ENCODE data around the gene SLC17A9. TPM values are rescaled to one million over a fixed set of nuclear protein-coding genes. Genes with fewer than 3 reads are reported as not detected.

Gene SLC17A9
- total RNA-seq, 1 experiment from 2014 or later: 0.28 TPM

- CTCF ChIA-PET: no interaction called here
- DNase-seq (ENCODE audit: low read depth, low spot score): no peak
- in situ Hi-C loops (cut with HindIII; ENCODE audit: low pct_unique_long_range_greater_than_20kb, low sequenced_read_pairs): no loop called here
- Histone ChIP-seq H3K4me1 (ENCODE audit: control insufficient read depth, insufficient read depth, low read length) (peaks cover 6% of the 10 kb centered on the region), H3K27me3 (ENCODE audit: control insufficient read depth, insufficient read depth, low read length) (peaks cover 6% of the 10 kb centered on the region; the same call in 1 of the 2 replicates), H3K4me3 (ENCODE audit: low read depth in 2 of 2, low read length in 2 of 2) (no peak overlapping the region), H3K36me3 (ENCODE audit: control insufficient read depth, insufficient read depth, low read length) (no peaks in the 10 kb centered on the region), H3K27ac (ENCODE audit: low read length) (no peak overlapping the region), H3K9me3 (ENCODE audit: control insufficient read depth, insufficient read depth, low read depth, low read length) (no peaks in the 10 kb centered on the region)
- TF ChIP-seq SIN3A (IDR thresholded peaks at IDR 0.05; ENCODE audit: borderline replicate concordance, insufficient read depth, low read depth, low read length): no peak
- no peak for TF ChIP-seq POLR2AphosphoS5 (IDR thresholded peaks at IDR 0.05; ENCODE audit: low read depth, low read length)
- no peak for TF ChIP-seq REST (IDR thresholded peaks at IDR 0.05; ENCODE audit: insufficient read depth in 1 of 2, low read depth in 2 of 2, low read length in 1 of 2)
- TF ChIP-seq CTCF (IDR thresholded peaks at IDR 0.05): no peak
- no peak for TF ChIP-seq TCF7L2 (IDR thresholded peaks at IDR 0.05; ENCODE audit: low read depth, low read length)
- no peak for ATAC-seq
- POLR2A ChIA-PET: no interaction called here
- intact Hi-C loops (cut with micrococcal nuclease; ENCODE audit: unreplicated experiment): no loop called here
- no TSS peak for BruUV-seq (replicated peaks)
These were observed 54.8 kb downstream of the SLC17A9 start for GRCh38 chr20:63007360-63007645.

GRCh38 chr20:63007646-63008488 lies 55.4 kb downstream of the SLC17A9 start:
- DNase-seq (ENCODE audit: low read depth, low spot score) (no peak), ATAC-seq (no peak)
- in situ Hi-C loops (cut with HindIII; ENCODE audit: low pct_unique_long_range_greater_than_20kb, low sequenced_read_pairs) (no loop called here), intact Hi-C loops (cut with micrococcal nuclease; ENCODE audit: unreplicated experiment) (no loop called here)
- Histone ChIP-seq H3K27me3 (ENCODE audit: control insufficient read depth, insufficient read depth, low read length) (peaks cover 6% of the 10 kb centered on the region; the same call in 1 of the 2 replicates), H3K36me3 (ENCODE audit: control insufficient read depth, insufficient read depth, low read length) (no peaks in the 10 kb centered on the region), H3K27ac (ENCODE audit: low read length) (no peak overlapping the region), H3K9me3 (ENCODE audit: control insufficient read depth, insufficient read depth, low read depth, low read length) (peaks cover 1% of the 10 kb centered on the region; the same call in 1 of the 2 replicates), H3K4me1 (ENCODE audit: control insufficient read depth, insufficient read depth, low read length) (peaks cover 6% of the 10 kb centered on the region), H3K4me3 (ENCODE audit: low read depth in 2 of 2, low read length in 2 of 2) (no peak overlapping the region)
- TF ChIP-seq POLR2AphosphoS5 (IDR thresholded peaks at IDR 0.05; ENCODE audit: low read depth, low read length): no peak
- no peak for TF ChIP-seq TCF7L2 (IDR thresholded peaks at IDR 0.05; ENCODE audit: low read depth, low read length)
- TF ChIP-seq CTCF (IDR thresholded peaks at IDR 0.05): no peak
- TF ChIP-seq REST (IDR thresholded peaks at IDR 0.05; ENCODE audit: insufficient read depth in 1 of 2, low read depth in 2 of 2, low read length in 1 of 2): no peak
- no peak for TF ChIP-seq SIN3A (IDR thresholded peaks at IDR 0.05; ENCODE audit: borderline replicate concordance, insufficient read depth, low read depth, low read length)
- CTCF ChIA-PET: interaction anchor here (1.6 kb wide), 1 partner anchor 35 kb away, joined by 13 read pairs; no protein-coding TSS in a partner anchor
- POLR2A ChIA-PET: no interaction called here
- BruUV-seq (replicated peaks): no TSS peak

Data from Panc1 (cell line).